Upper lobe of left lung (tissue), 4 donors: ENCODE data around the gene ARMH3.

Source experiments
- EP300 ChIP-seq, 4 donors: sonication (generic); formaldehyde crosslinking; IDR thresholded peaks; one replicate each; pipeline ENCODE4 v1.5.1; 2017; ENCODE audit warnings: antibody characterized with exemption in 4 of 4, control low read depth in 2 of 4
- POLR2A ChIP-seq, 4 donors: fragments of 450-650 bp; IDR thresholded peaks; one replicate each; pipeline ENCODE4 v1.5.1; 2016 to 2017; ENCODE audit warnings: antibody characterized with exemption in 4 of 4, mild to moderate bottlenecking in 2 of 4
- POLR2AphosphoS5 ChIP-seq, 2 donors: sonication (generic); formaldehyde crosslinking; IDR thresholded peaks; one replicate each; pipeline ENCODE4 v1.5.1; 2017; ENCODE audit warnings: antibody characterized with exemption in 2 of 2
- TF ChIP-seq, protein P1 (sequence below), 6 experiments: fragments of 450-650 bp in 4 of 6; fragments of 200-600 bp in 2 of 6; sonication (generic) in 2 of 6; IDR thresholded peaks; one replicate each; pipeline ENCODE4 v1.5.1; 2016 to 2019; ENCODE audit warnings: antibody characterized with exemption in 6 of 6

DNA sequence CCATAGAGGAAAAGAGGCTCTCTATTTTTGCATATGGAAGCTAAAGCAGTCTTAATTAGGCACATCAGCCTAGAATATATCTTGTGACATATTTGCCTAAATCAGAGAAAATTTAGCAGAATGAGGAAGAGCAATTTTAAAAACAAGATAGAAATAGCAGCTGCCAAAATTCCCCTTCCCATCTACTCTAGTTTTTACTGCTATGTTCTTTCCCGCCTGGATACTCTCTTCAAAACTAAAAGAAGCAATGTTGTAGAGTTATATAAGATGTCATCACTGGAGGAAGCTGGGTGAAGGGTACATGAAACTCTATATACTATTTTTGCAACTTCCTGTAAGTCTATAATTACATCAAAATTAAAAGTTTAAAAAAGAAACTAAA, 87.0 kb downstream of the ARMH3 start:
- TF ChIP-seq, protein P1, sequence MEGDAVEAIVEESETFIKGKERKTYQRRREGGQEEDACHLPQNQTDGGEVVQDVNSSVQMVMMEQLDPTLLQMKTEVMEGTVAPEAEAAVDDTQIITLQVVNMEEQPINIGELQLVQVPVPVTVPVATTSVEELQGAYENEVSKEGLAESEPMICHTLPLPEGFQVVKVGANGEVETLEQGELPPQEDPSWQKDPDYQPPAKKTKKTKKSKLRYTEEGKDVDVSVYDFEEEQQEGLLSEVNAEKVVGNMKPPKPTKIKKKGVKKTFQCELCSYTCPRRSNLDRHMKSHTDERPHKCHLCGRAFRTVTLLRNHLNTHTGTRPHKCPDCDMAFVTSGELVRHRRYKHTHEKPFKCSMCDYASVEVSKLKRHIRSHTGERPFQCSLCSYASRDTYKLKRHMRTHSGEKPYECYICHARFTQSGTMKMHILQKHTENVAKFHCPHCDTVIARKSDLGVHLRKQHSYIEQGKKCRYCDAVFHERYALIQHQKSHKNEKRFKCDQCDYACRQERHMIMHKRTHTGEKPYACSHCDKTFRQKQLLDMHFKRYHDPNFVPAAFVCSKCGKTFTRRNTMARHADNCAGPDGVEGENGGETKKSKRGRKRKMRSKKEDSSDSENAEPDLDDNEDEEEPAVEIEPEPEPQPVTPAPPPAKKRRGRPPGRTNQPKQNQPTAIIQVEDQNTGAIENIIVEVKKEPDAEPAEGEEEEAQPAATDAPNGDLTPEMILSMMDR (IDR thresholded peaks at IDR 0.05), result no peak
- TF ChIP-seq POLR2A (IDR thresholded peaks at IDR 0.05) (no peak), EP300 (IDR thresholded peaks at IDR 0.05) (no peak), POLR2AphosphoS5 (IDR thresholded peaks at IDR 0.05) (no peak)
